GM12878 (cell line): Measurements from ENCODE around the gene GJD2. TPM values are rescaled to one million over a fixed set of nuclear protein-coding genes. Genes with fewer than 3 reads are reported as not detected.

ENCODE experiments used
- ATAC-seq: fragments of 200-7000 bp; cut with Tn5 transposase; 3 replicates; pipeline ENCODE4 v1.9.1; 2020; ENCODE audit warnings: mild to moderate bottlenecking, moderate library complexity
- BruUV-seq: library from RNA; stranded (reverse); fragments of 400-500 nt; replicated peaks from 2 replicates; lab custom pipeline; 2021; lab: Mats Ljungman, UMichigan
- CTCF ChIA-PET: fragments of 300-600 bp; sonication (Branson Sonifier 250); formaldehyde crosslinking; extraction: SDS; loops from one replicate; lab custom pipeline; 2021; ENCODE audit warnings: inconsistent platforms; lab: Yijun Ruan, JAX
- POLR2A ChIA-PET: fragments of 350-600 bp; formaldehyde crosslinking; extraction: SDS; loops from one replicate; lab custom pipeline; 2021; ENCODE audit warnings: inconsistent platforms; lab: Charles Lee
- RAD21 ChIA-PET: fragments of 300-600 bp; sonication (Branson Sonifier 250); formaldehyde crosslinking; loops from one replicate; lab custom pipeline; 2023; ENCODE audit warnings: antibody characterized with exemption; ENCODE audit not compliant: unreplicated experiment; lab: Charles Lee
- SMC1A ChIA-PET: fragments of 300-600 bp; sonication (Branson Sonifier 250); formaldehyde crosslinking; loops from one replicate; lab custom pipeline; 2023; ENCODE audit not compliant: unreplicated experiment, uncharacterized antibody; lab: Charles Lee
- DNase-seq: peaks from one replicate; pipeline ENCODE4 v3.0.0-alpha.2; 2011; ENCODE audit warnings: low read depth, low spot score
- FAIRE-seq: peaks from 3 replicates; lab custom pipeline; 2011; peaks lifted over from hg19 to GRCh38; lab: Jason Lieb, UNC
- H2AFZ ChIP-seq: 2 replicates; pipeline ENCODE4 v1.6.0; 2011; ENCODE audit warnings: low read depth, low read length, control low read depth; ENCODE audit not compliant: control insufficient read depth
- H3K27ac ChIP-seq: 2 replicates; pipeline ENCODE4 v1.5.1; 2011; ENCODE audit warnings: control low read depth; ENCODE audit not compliant: control insufficient read depth, insufficient read depth
- H3K27me3 ChIP-seq, 2 experiments: replicated peaks in 1 of 2; 2 replicates each; pipeline versions ENCODE4 v1.6.0 to v1.6.1; 2011; ENCODE audit warnings: low read length in 1 of 2; ENCODE audit not compliant: control insufficient read depth in 2 of 2, insufficient read depth in 2 of 2
- H3K36me3 ChIP-seq, 2 experiments: 2 replicates each; pipeline ENCODE4 v1.5.1; 2011; ENCODE audit warnings: low read length in 1 of 2; ENCODE audit not compliant: control insufficient read depth in 2 of 2, insufficient read depth in 2 of 2
- H3K4me1 ChIP-seq: 2 replicates; pipeline ENCODE4 v1.6.1; 2011; ENCODE audit warnings: mild to moderate bottlenecking, low read length, moderate library complexity, mixed read lengths; ENCODE audit not compliant: control insufficient read depth, insufficient read depth
- H3K4me2 ChIP-seq: 2 replicates; pipeline ENCODE4 v1.6.0; 2011; ENCODE audit warnings: control low read depth; ENCODE audit not compliant: control insufficient read depth, insufficient read depth
- H3K4me3 ChIP-seq: fragments of 200-600 bp; sonication (generic); 2 replicates; pipeline ENCODE4 v1.5.1; 2016
- H3K79me2 ChIP-seq: 2 replicates; pipeline ENCODE4 v1.6.0; 2011; ENCODE audit warnings: low read length; ENCODE audit not compliant: control insufficient read depth, insufficient read depth
- H3K9ac ChIP-seq: 2 replicates; pipeline ENCODE4 v1.8.0; 2011; ENCODE audit warnings: low read length, control low read depth, mixed read lengths; ENCODE audit not compliant: control insufficient read depth, insufficient read depth
- H3K9me3 ChIP-seq: replicated peaks from 3 replicates; pipeline ENCODE4 v1.5.1; 2011; ENCODE audit warnings: mild to moderate bottlenecking, low read length; ENCODE audit not compliant: control insufficient read depth, insufficient read depth
- H4K20me1 ChIP-seq: 2 replicates; pipeline ENCODE4 v1.6.0; 2011; ENCODE audit not compliant: control insufficient read depth, insufficient read depth
- ATF2 ChIP-seq: IDR thresholded peaks from 2 replicates; pipeline ENCODE4 v1.6.1; 2012; ENCODE audit warnings: low read length, inconsistent platforms
- BACH1 ChIP-seq: fragments of 450-650 bp; IDR thresholded peaks from 2 replicates; pipeline ENCODE4 v1.6.1; 2017; ENCODE audit warnings: mild to moderate bottlenecking, borderline replicate concordance
- CBFB ChIP-seq: IDR thresholded peaks from 2 replicates; pipeline ENCODE4 v1.6.1; 2016; ENCODE audit warnings: antibody characterized with exemption, low read depth
- CHD1 ChIP-seq: IDR thresholded peaks from 2 replicates; pipeline ENCODE4 v1.6.1; 2012; ENCODE audit warnings: low read depth, low read length, improper control_type of control experiment
- MEF2B ChIP-seq: fragments of 450-650 bp; IDR thresholded peaks from 2 replicates; pipeline ENCODE4 v1.6.1; 2018; ENCODE audit warnings: mild to moderate bottlenecking, moderate library complexity; ENCODE audit not compliant: partially characterized antibody, poor library complexity, severe bottlenecking
- NBN ChIP-seq: fragments of 450-650 bp; IDR thresholded peaks from 2 replicates; pipeline ENCODE4 v1.6.1; 2016
- POLR2A ChIP-seq: IDR thresholded peaks from 2 replicates; pipeline ENCODE4 v1.6.1; 2011; ENCODE audit warnings: low read depth, mild to moderate bottlenecking, low read length
- RUNX3 ChIP-seq: IDR thresholded peaks from 2 replicates; pipeline ENCODE4 v1.6.1; 2012; ENCODE audit warnings: low read length, inconsistent platforms
- SIN3A ChIP-seq: IDR thresholded peaks from 2 replicates; pipeline ENCODE4 v1.6.1; 2012; ENCODE audit warnings: low read depth, low read length, improper control_type of control experiment
- in situ Hi-C: fragments of 300-500 bp; cut with MboI; formaldehyde crosslinking; loops from 9 replicates; pipeline ENCODE4 v1.14.3; 2018; ENCODE audit warnings: mixed read lengths
- intact Hi-C: fragments of 100-400 bp; cut with micrococcal nuclease; formaldehyde crosslinking; loops from one replicate; pipeline ENCODE4 v1.14.2; 2022; ENCODE audit not compliant: unreplicated experiment
- polyA plus RNA-seq, 11 experiments: library from polyadenylated mRNA; depleted of rRNA in 4 of 11; unstranded in 6 of 11; stranded (reverse) in 5 of 11; fragments of >200 nt; fragmentation: Nextera tagmentation in 4 of 11; fragmentation: Illumina TruSeq in 1 of 11; extraction: Ambion mirVana in 4 of 11; extraction: Trizol in 1 of 11; gene quantifications; 1 replicate in 1 of 11; 2 replicates in 10 of 11; pipeline versions ENCODE4 v1.2.1 to v1.2.3, GENCODE V29; 2011 to 2016; ENCODE audit warnings: inconsistent platforms in 2 of 11, missing spikeins in 2 of 11, low read depth in 1 of 11
- total RNA-seq, 4 experiments: library from RNA; depleted of rRNA in 3 of 4; stranded (reverse); fragments of >200 nt in 3 of 4; fragmentation: Illumina TruSeq in 1 of 4; extraction: Trizol in 1 of 4; gene quantifications; 2 replicates each; pipeline versions ENCODE4 v1.2.1 to v1.2.3, GENCODE V29; 2013 to 2021
- TF ChIP-seq, protein P1 (sequence below), 3 experiments: IDR thresholded peaks in 2 of 3; conservative IDR thresholded peaks in 1 of 3; 2 replicates each; pipeline ENCODE4 v1.5.1; 2011; ENCODE audit warnings: low read depth in 3 of 3, low read length in 3 of 3, mild to moderate bottlenecking in 3 of 3, control low read depth in 2 of 3, moderate library complexity in 2 of 3, inconsistent platforms in 1 of 3, mixed read lengths in 1 of 3; ENCODE audit not compliant: control insufficient read depth in 2 of 3, insufficient read depth in 1 of 3; ENCODE audit errors: extremely low read depth in 1 of 3
- TF ChIP-seq, protein P2 (sequence below): fragments of 450-650 bp; formaldehyde crosslinking; IDR thresholded peaks from 2 replicates; pipeline ENCODE4 v1.5.0; 2022; ENCODE audit warnings: mild to moderate bottlenecking, missing genetic modification characterization

Gene GJD2
- total and polyA plus RNA-seq, 10 of the 15 experiments (the other 5 are each of a cell fraction or from before 2014, with no cell fraction given), result not detected

DNA sequence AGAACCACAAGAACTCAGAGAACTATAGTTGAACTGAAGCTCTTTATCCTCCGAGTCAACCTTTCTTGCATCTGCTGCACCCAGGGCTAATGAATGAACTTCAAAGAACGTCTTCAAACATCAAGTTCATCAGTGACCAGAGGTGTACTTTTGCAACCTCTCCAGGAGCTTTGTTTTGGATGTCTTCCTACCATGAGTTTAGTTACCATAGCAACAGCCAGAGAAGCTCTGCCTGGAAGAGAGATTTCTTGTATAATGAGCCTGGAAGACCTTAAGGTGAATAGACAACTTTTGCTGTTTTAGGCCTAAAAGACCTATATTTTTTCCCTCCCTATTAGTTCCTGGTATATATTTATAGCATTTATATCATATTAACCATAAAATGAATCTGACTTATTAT lies 31.4 kb upstream of the GJD2 start (continued):
- TF ChIP-seq, protein P1, sequence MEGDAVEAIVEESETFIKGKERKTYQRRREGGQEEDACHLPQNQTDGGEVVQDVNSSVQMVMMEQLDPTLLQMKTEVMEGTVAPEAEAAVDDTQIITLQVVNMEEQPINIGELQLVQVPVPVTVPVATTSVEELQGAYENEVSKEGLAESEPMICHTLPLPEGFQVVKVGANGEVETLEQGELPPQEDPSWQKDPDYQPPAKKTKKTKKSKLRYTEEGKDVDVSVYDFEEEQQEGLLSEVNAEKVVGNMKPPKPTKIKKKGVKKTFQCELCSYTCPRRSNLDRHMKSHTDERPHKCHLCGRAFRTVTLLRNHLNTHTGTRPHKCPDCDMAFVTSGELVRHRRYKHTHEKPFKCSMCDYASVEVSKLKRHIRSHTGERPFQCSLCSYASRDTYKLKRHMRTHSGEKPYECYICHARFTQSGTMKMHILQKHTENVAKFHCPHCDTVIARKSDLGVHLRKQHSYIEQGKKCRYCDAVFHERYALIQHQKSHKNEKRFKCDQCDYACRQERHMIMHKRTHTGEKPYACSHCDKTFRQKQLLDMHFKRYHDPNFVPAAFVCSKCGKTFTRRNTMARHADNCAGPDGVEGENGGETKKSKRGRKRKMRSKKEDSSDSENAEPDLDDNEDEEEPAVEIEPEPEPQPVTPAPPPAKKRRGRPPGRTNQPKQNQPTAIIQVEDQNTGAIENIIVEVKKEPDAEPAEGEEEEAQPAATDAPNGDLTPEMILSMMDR (IDR thresholded peaks at IDR 0.05 in 2 of 3, conservative IDR thresholded peaks at IDR 0.05 in 1 of 3; ENCODE audit: control insufficient read depth in 2 of 3, extremely low read depth in 1 of 3, insufficient read depth in 1 of 3, low read depth in 3 of 3, low read length in 3 of 3), result no peak
- TF ChIP-seq BACH1 (no peak), MEF2B (no peak), CHD1 (no peak), RUNX3 (no peak), POLR2A (no peak), CBFB (no peak)

DNA sequence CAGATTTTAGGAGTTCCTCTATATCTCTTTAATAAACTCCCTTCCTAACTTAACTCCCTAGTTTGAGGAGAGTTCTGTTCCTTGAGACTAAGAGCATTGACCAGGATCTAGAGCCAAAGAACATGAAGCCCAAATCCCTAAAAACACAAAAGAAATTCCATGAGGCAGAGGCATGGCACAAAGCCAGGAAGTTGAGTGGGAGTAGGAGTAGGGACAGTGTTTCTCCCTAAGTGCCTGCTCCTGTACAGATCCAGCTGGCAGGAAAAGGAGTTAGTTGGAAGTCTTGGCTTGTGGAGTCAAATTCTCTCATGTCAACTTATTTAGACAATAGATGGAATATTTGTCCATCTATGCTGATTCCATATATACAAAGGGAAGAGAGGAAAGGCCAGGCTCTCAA lies 29.2 kb upstream of the GJD2 start:
- no peaks in the 10 kb centered on the region for H3K79me2 ChIP-seq
- no peaks in the 10 kb centered on the region for H3K36me3 ChIP-seq
- POLR2A ChIA-PET, result no interaction called here
- H3K4me3 ChIP-seq, result no peak overlapping the region
- no peaks in the 10 kb centered on the region for H3K9me3 ChIP-seq
- intact Hi-C loops, result no loop called here
- H2AFZ ChIP-seq, result no peak overlapping the region
- in situ Hi-C loops, result no loop called here
- FAIRE-seq (no peak), DNase-seq (no peak), ATAC-seq (no peak)
- no peaks in the 10 kb centered on the region for H3K4me1 ChIP-seq
- H3K9ac ChIP-seq, result no peak overlapping the region
- BruUV-seq, result no TSS peak
- H3K27me3 ChIP-seq, result peaks cover 0 to 2% of the 10 kb centered on the region in 2 experiments; a peak in 1 of 4 replicates
- RAD21 ChIA-PET, result no interaction called here
- CTCF ChIA-PET, result no interaction called here
- no peak overlapping the region for H3K4me2 ChIP-seq
- SMC1A ChIA-PET, result no interaction called here
- no peak overlapping the region for H3K27ac ChIP-seq
- no peaks in the 10 kb centered on the region for H4K20me1 ChIP-seq
- TF ChIP-seq, protein P1 (IDR thresholded peaks at IDR 0.05 in 2 of 3, conservative IDR thresholded peaks at IDR 0.05 in 1 of 3; ENCODE audit: control insufficient read depth in 2 of 3, extremely low read depth in 1 of 3, insufficient read depth in 1 of 3, low read depth in 3 of 3, low read length in 3 of 3), result no peak
- TF ChIP-seq MEF2B (no peak), ATF2 (no peak), SIN3A (no peak), NBN (no peak)
- TF ChIP-seq, protein P2, sequence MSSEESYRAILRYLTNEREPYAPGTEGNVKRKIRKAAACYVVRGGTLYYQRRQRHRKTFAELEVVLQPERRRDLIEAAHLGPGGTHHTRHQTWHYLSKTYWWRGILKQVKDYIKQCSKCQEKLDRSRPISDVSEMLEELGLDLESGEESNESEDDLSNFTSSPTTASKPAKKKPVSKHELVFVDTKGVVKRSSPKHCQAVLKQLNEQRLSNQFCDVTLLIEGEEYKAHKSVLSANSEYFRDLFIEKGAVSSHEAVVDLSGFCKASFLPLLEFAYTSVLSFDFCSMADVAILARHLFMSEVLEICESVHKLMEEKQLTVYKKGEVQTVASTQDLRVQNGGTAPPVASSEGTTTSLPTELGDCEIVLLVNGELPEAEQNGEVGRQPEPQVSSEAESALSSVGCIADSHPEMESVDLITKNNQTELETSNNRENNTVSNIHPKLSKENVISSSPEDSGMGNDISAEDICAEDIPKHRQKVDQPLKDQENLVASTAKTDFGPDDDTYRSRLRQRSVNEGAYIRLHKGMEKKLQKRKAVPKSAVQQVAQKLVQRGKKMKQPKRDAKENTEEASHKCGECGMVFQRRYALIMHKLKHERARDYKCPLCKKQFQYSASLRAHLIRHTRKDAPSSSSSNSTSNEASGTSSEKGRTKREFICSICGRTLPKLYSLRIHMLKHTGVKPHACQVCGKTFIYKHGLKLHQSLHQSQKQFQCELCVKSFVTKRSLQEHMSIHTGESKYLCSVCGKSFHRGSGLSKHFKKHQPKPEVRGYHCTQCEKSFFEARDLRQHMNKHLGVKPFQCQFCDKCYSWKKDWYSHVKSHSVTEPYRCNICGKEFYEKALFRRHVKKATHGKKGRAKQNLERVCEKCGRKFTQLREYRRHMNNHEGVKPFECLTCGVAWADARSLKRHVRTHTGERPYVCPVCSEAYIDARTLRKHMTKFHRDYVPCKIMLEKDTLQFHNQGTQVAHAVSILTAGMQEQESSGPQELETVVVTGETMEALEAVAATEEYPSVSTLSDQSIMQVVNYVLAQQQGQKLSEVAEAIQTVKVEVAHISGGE (CRISPR knock-in tag), result no peak
